Neural cell (in vitro differentiated cells): ENCODE results near the gene NXF1. TPM values are rescaled to one million over a fixed set of nuclear protein-coding genes. Genes with fewer than 3 reads are reported as not detected.

Experiments
- H2AFZ ChIP-seq: fragments of 200-600, 300-800 bp; sonication (generic), shearing (Covaris generic); 2 replicates; pipeline ENCODE4 v1.6.0; 2014; ENCODE audit warnings: low read depth, mild to moderate bottlenecking, antibody characterized with exemption, low read length, moderate library complexity
- H3F3A ChIP-seq: fragments of 200-600 bp; shearing (Covaris generic); 2 replicates; pipeline ENCODE4 v1.6.1; 2016; ENCODE audit warnings: mild to moderate bottlenecking, moderate library complexity, mixed read lengths, antibody characterized with exemption, low read length; ENCODE audit not compliant: insufficient read depth, poor library complexity, severe bottlenecking
- H3K27ac ChIP-seq: fragments of 200-600, 300-800 bp; sonication (generic), shearing (Covaris generic); 2 replicates; pipeline ENCODE4 v1.5.1; 2014; ENCODE audit warnings: mild to moderate bottlenecking, low read length, moderate library complexity
- H3K27me3 ChIP-seq: fragments of 300-800, 200-600 bp; sonication (generic), shearing (Covaris generic); 2 replicates; pipeline ENCODE4 v1.6.0; 2014; ENCODE audit warnings: mild to moderate bottlenecking, low read depth, low read length, moderate library complexity; ENCODE audit not compliant: insufficient read depth
- H3K36me3 ChIP-seq: fragments of 300-800, 200-600 bp; sonication (generic), shearing (Covaris generic); 2 replicates; pipeline ENCODE4 v1.5.1; 2014; ENCODE audit warnings: mild to moderate bottlenecking, antibody characterized with exemption, low read length, moderate library complexity; ENCODE audit not compliant: insufficient read depth
- H3K4me2 ChIP-seq: fragments of 300-800, 200-600 bp; sonication (generic), shearing (Covaris generic); 2 replicates; pipeline ENCODE4 v1.6.0; 2014; ENCODE audit warnings: mild to moderate bottlenecking, low read length
- H3K4me3 ChIP-seq: fragments of 300-800, 200-600 bp; sonication (generic), shearing (Covaris generic); 2 replicates; pipeline ENCODE4 v1.5.1; 2014; ENCODE audit warnings: mild to moderate bottlenecking, low read length, moderate library complexity
- H3K79me2 ChIP-seq: fragments of 200-600 bp; shearing (Covaris generic); replicated peaks from 2 replicates; pipeline ENCODE4 v1.6.0; 2014; ENCODE audit warnings: mild to moderate bottlenecking, low read length, moderate library complexity; ENCODE audit not compliant: insufficient read depth
- H3K9ac ChIP-seq: fragments of 300-800, 200-600 bp; sonication (generic), shearing (Covaris generic); 2 replicates; pipeline ENCODE4 v1.6.1; 2016; ENCODE audit warnings: mild to moderate bottlenecking, low read length, mixed read lengths
- H3K9me2 ChIP-seq: fragments of 200-600 bp; shearing (Covaris generic); 2 replicates; pipeline ENCODE4 v1.6.1; 2016; ENCODE audit warnings: mild to moderate bottlenecking, low read length, mixed read lengths; ENCODE audit not compliant: insufficient read depth
- H3K9me3 ChIP-seq: fragments of 200-600, 300-800 bp; sonication (generic), shearing (Covaris generic); 2 replicates; pipeline ENCODE4 v1.6.1; 2016; ENCODE audit warnings: mild to moderate bottlenecking, mixed run types, low read length, moderate library complexity, mixed read lengths
- H4K20me1 ChIP-seq: fragments of 200-600 bp; shearing (Covaris generic); 2 replicates; pipeline ENCODE4 v1.6.1; 2016; ENCODE audit warnings: mild to moderate bottlenecking, mixed run types; ENCODE audit not compliant: insufficient read depth
- CTCF ChIP-seq: fragments of 450-650 bp; IDR thresholded peaks from 2 replicates; pipeline ENCODE4 v1.5.1; 2014; ENCODE audit warnings: antibody characterized with exemption, mild to moderate bottlenecking, moderate library complexity; ENCODE audit not compliant: poor library complexity, severe bottlenecking
- EP300 ChIP-seq: fragments of 450-650 bp; conservative IDR thresholded peaks from 2 replicates; pipeline ENCODE4 v1.6.1; 2014; ENCODE audit warnings: antibody characterized with exemption, mild to moderate bottlenecking, moderate library complexity; ENCODE audit not compliant: poor library complexity, severe bottlenecking
- EZH2 ChIP-seq: fragments of 200-600, 300-800 bp; shearing (Covaris generic), sonication (generic); IDR thresholded peaks from 2 replicates; pipeline ENCODE4 v1.6.1; 2014; ENCODE audit warnings: antibody characterized with exemption, low read length, borderline replicate concordance, mild to moderate bottlenecking; ENCODE audit not compliant: insufficient read depth, poor library complexity, severe bottlenecking
- MXI1 ChIP-seq: fragments of 450-650 bp; conservative IDR thresholded peaks from 2 replicates; pipeline ENCODE4 v1.6.1; 2014; ENCODE audit warnings: antibody characterized with exemption, mild to moderate bottlenecking; ENCODE audit not compliant: poor library complexity, severe bottlenecking
- POLR2AphosphoS5 ChIP-seq: IDR thresholded peaks from 2 replicates; pipeline ENCODE4 v1.6.1; 2012
- RAD21 ChIP-seq: fragments of 450-650 bp; conservative IDR thresholded peaks from 2 replicates; pipeline ENCODE4 v1.6.1; 2014; ENCODE audit warnings: antibody characterized with exemption, mild to moderate bottlenecking, moderate library complexity
- REST ChIP-seq: IDR thresholded peaks from 2 replicates; pipeline ENCODE4 v1.6.1; 2012; ENCODE audit warnings: borderline replicate concordance
- SMC3 ChIP-seq: fragments of 450-650 bp; conservative IDR thresholded peaks from 2 replicates; pipeline ENCODE4 v1.6.1; 2014; ENCODE audit warnings: antibody characterized with exemption, mild to moderate bottlenecking, moderate library complexity; ENCODE audit not compliant: poor library complexity
- TAF1 ChIP-seq: IDR thresholded peaks from 2 replicates; pipeline ENCODE4 v1.6.1; 2012; ENCODE audit warnings: low read depth
- polyA plus RNA-seq: library from polyadenylated mRNA; depleted of rRNA; stranded (reverse); fragments of >200 nt; gene quantifications from 2 replicates; pipeline ENCODE4 v1.2.3, GENCODE V29; 2014

NXF1 gene
- polyA plus RNA-seq, 1 donor from 2014 or later = 26.0 TPM

GRCh38 chr11:62801071-62801470 lies 4.2 kb downstream of the NXF1 start:
- Histone ChIP-seq H3K4me3 (no peak overlapping the region), H3K36me3 (no peaks in the 10 kb centered on the region), H3K4me2 (no peak overlapping the region), H2AFZ (no peak overlapping the region), H4K20me1 (peaks cover 6% of the 10 kb centered on the region), H3K9me2 (no peaks in the 10 kb centered on the region), H3K27ac (no peak overlapping the region), H3K79me2 (peaks cover 23% of the 10 kb centered on the region), H3F3A (no peaks in the 10 kb centered on the region), H3K9ac (no peak overlapping the region), H3K9me3 (no peaks in the 10 kb centered on the region), H3K27me3 (no peaks in the 10 kb centered on the region)
- TF ChIP-seq POLR2AphosphoS5 (no peak), TAF1 (no peak), SMC3 (no peak)

- Histone ChIP-seq H3K36me3 (no peaks in the 10 kb centered on the region), H3K4me3 (no peak overlapping the region), H3K27ac (no peak overlapping the region), H3K4me2 (no peak overlapping the region), H3K9ac (no peak overlapping the region), H3K9me3 (no peaks in the 10 kb centered on the region), H3K79me2 (peaks cover 17% of the 10 kb centered on the region), H3K9me2 (no peaks in the 10 kb centered on the region), H3K27me3 (no peaks in the 10 kb centered on the region), H3F3A (no peaks in the 10 kb centered on the region), H2AFZ (no peak overlapping the region), H4K20me1 (peaks cover 6% of the 10 kb centered on the region)
- no peak for TF ChIP-seq TAF1
- no peak for TF ChIP-seq MXI1
- no peak for TF ChIP-seq CTCF
- TF ChIP-seq SMC3 = no peak
- no peak for TF ChIP-seq POLR2AphosphoS5
- no peak for TF ChIP-seq REST
- TF ChIP-seq RAD21 = no peak
- TF ChIP-seq EZH2 = no peak
- TF ChIP-seq EP300 = no peak
Observed at GRCh38 chr11:62799486-62799885, 5.8 kb downstream of the NXF1 start.

GRCh38 chr11:62796281-62796680 lies 9.0 kb downstream of the NXF1 start:
- no peak overlapping the region for H3K4me3 ChIP-seq
- no peaks in the 10 kb centered on the region for H3K36me3 ChIP-seq
- H3K79me2 ChIP-seq = no peaks in the 10 kb centered on the region
- peaks cover 3% of the 10 kb centered on the region for H3F3A ChIP-seq
- H3K4me2 ChIP-seq = no peak overlapping the region
- H3K27me3 ChIP-seq = no peaks in the 10 kb centered on the region
- H2AFZ ChIP-seq = no peak overlapping the region
- no peaks in the 10 kb centered on the region for H3K9me2 ChIP-seq
- no peaks in the 10 kb centered on the region for H4K20me1 ChIP-seq
- H3K27ac ChIP-seq = no peak overlapping the region
- TF ChIP-seq TAF1 = no peak
- no peak overlapping the region for H3K9ac ChIP-seq
- no peaks in the 10 kb centered on the region for H3K9me3 ChIP-seq
